ENCODE data around the gene GSTP1.
A peak's percentile ranks its signal among the peaks of the same experiment; 100 is the strongest.
"Not testable (repeated sequence)": the region's sequence is repeated elsewhere in the genome, so short reads cannot be mapped to it uniquely, and the experiment has no call there.

The GSTP1 gene

GRCh38 chr11:67576735-67577475, 6.7 kb upstream of the GSTP1 start:
- H3K9me3 Mint-ChIP-seq: no peaks in the 10 kb centered on the region
- peaks cover 30% of the 10 kb centered on the region for H3K4me1 Mint-ChIP-seq (ENCODE audit: low read depth)
- intact Hi-C loops (cut with micrococcal nuclease): no loop called here
- peaks cover 46% of the 10 kb centered on the region for H3K27me3 Mint-ChIP-seq
- no peak overlapping the region for H3K27ac Mint-ChIP-seq
- H3K4me3 Mint-ChIP-seq: no peak overlapping the region
- no peaks in the 10 kb centered on the region for H3K36me3 Mint-ChIP-seq (ENCODE audit: low read depth)

GRCh38 chr11:67577951-67578350, 5.7 kb upstream of the GSTP1 start:
- peaks cover 38% of the 10 kb centered on the region for H3K4me1 Mint-ChIP-seq (ENCODE audit: low read depth)
- H3K27ac Mint-ChIP-seq: no peak overlapping the region
- H3K4me3 Mint-ChIP-seq: no peak overlapping the region
- H3K9me3 Mint-ChIP-seq: no peaks in the 10 kb centered on the region
- intact Hi-C loops (cut with micrococcal nuclease): no loop called here
- no peaks in the 10 kb centered on the region for H3K36me3 Mint-ChIP-seq (ENCODE audit: low read depth)
- H3K27me3 Mint-ChIP-seq: peaks cover 42% of the 10 kb centered on the region

GRCh38 chr11:67581469-67581868, 2.1 kb upstream of the GSTP1 start:
- no peak overlapping the region for H3K27ac Mint-ChIP-seq
- peaks cover 22% of the 10 kb centered on the region for H3K27me3 Mint-ChIP-seq
- no peaks in the 10 kb centered on the region for H3K9me3 Mint-ChIP-seq
- H3K4me3 Mint-ChIP-seq: no peak overlapping the region
- intact Hi-C loops (cut with micrococcal nuclease): loop anchor here (5.0 to 10.0 kb wide), 2 partner anchors 36 to 227 kb away; partner anchors contain the start of gene POLD4
- peaks cover 31% of the 10 kb centered on the region for H3K36me3 Mint-ChIP-seq (ENCODE audit: low read depth)
- H3K4me1 Mint-ChIP-seq (ENCODE audit: low read depth): peaks cover 64% of the 10 kb centered on the region

- peaks cover 70% of the 10 kb centered on the region for H3K4me1 Mint-ChIP-seq (ENCODE audit: low read depth)
- no peak overlapping the region for H3K4me3 Mint-ChIP-seq
- peaks cover 17% of the 10 kb centered on the region for H3K27me3 Mint-ChIP-seq
- H3K27ac Mint-ChIP-seq: peak overlapping the region; percentile 95
- H3K36me3 Mint-ChIP-seq (ENCODE audit: low read depth): peaks cover 37% of the 10 kb centered on the region
- no peaks in the 10 kb centered on the region for H3K9me3 Mint-ChIP-seq
- intact Hi-C loops (cut with micrococcal nuclease): loop anchor here (5.0 to 10.0 kb wide), 2 partner anchors 35 to 227 kb away; partner anchors contain the start of gene POLD4
Observed at GRCh38 chr11:67582011-67582410, 1.6 kb upstream of the GSTP1 start.

- intact Hi-C loops (cut with micrococcal nuclease): loop anchor here (5.0 to 10.0 kb wide), 2 partner anchors 33 to 230 kb away; partner anchors contain the start of gene POLD4
- Mint-ChIP-seq H3K27ac (peak overlapping the region; percentile 95), H3K4me3 (peak overlapping the region; percentile 90), H3K9me3 (no peaks in the 10 kb centered on the region), H3K4me1 (ENCODE audit: low read depth) (peaks cover 85% of the 10 kb centered on the region), H3K36me3 (ENCODE audit: low read depth) (peaks cover 59% of the 10 kb centered on the region), H3K27me3 (peaks cover 9% of the 10 kb centered on the region)
Observed at GRCh38 chr11:67584205-67584880, 731 bp downstream of the GSTP1 start.

- Mint-ChIP-seq H3K4me1 (ENCODE audit: low read depth) (peaks cover 77% of the 10 kb centered on the region), H3K27me3 (peaks cover 5% of the 10 kb centered on the region), H3K36me3 (ENCODE audit: low read depth) (peaks cover 65% of the 10 kb centered on the region), H3K9me3 (no peaks in the 10 kb centered on the region), H3K4me3 (peak overlapping the region; percentile 90), H3K27ac (peak overlapping the region; percentile 95)
- intact Hi-C loops (cut with micrococcal nuclease): loop anchor here (5.0 to 10.0 kb wide), 2 partner anchors 32 to 230 kb away; partner anchors contain the start of gene POLD4
Observed at GRCh38 chr11:67584881-67585873, 1.6 kb downstream of the GSTP1 start.

- Mint-ChIP-seq H3K4me3 (peak overlapping the region; percentile 90), H3K36me3 (ENCODE audit: low read depth) (peaks cover 65% of the 10 kb centered on the region), H3K9me3 (no peaks in the 10 kb centered on the region), H3K4me1 (ENCODE audit: low read depth) (peaks cover 72% of the 10 kb centered on the region), H3K27ac (peak overlapping the region; percentile 95), H3K27me3 (peaks cover 2% of the 10 kb centered on the region)
- intact Hi-C loops (cut with micrococcal nuclease): loop anchor here (10.0 kb wide), 1 partner anchor 231 kb away; the partner anchor contains the start of gene POLD4
Observed at GRCh38 chr11:67585911-67586310, 2.3 kb downstream of the GSTP1 start.

GRCh38 chr11:67586568-67587250, 3.1 kb downstream of the GSTP1 start:
- H3K4me1 Mint-ChIP-seq (ENCODE audit: low read depth): peaks cover 69% of the 10 kb centered on the region
- H3K36me3 Mint-ChIP-seq (ENCODE audit: low read depth): peaks cover 65% of the 10 kb centered on the region
- H3K27me3 Mint-ChIP-seq: peaks cover under 1% of the 10 kb centered on the region

GRCh38 chr11:67588136-67588503, 4.5 kb downstream of the GSTP1 start:
- peaks cover 64% of the 10 kb centered on the region for H3K36me3 Mint-ChIP-seq (ENCODE audit: low read depth)

More at GRCh38 chr11:67586568-67587250, 3.1 kb downstream of the GSTP1 start:
- Mint-ChIP-seq H3K4me3 (peak overlapping the region; percentile 41), H3K27ac (peak overlapping the region; percentile 95), H3K9me3 (no peaks in the 10 kb centered on the region)
- intact Hi-C loops (cut with micrococcal nuclease): loop anchor here (10.0 kb wide), 1 partner anchor 232 kb away; the partner anchor contains the start of gene POLD4

GRCh38 chr11:67588899-67589415, 5.3 kb downstream of the GSTP1 start:
- H3K4me3 Mint-ChIP-seq, H3K27me3 Mint-ChIP-seq, H3K9me3 Mint-ChIP-seq: not testable (repeated sequence)
- Mint-ChIP-seq H3K4me1 (ENCODE audit: low read depth) (peaks cover 51% of the 10 kb centered on the region), H3K36me3 (ENCODE audit: low read depth) (peaks cover 59% of the 10 kb centered on the region), H3K27ac (peak overlapping the region; percentile 95)
- intact Hi-C loops (cut with micrococcal nuclease): loop anchor here (10.0 kb wide), 1 partner anchor 234 kb away; the partner anchor contains the start of gene POLD4

More at GRCh38 chr11:67588136-67588503, 4.5 kb downstream of the GSTP1 start:
- H3K9me3 Mint-ChIP-seq: no peaks in the 10 kb centered on the region
- peak overlapping the region; percentile 95 for H3K27ac Mint-ChIP-seq
- no peaks in the 10 kb centered on the region for H3K27me3 Mint-ChIP-seq
- peak overlapping the region; percentile 20 for H3K4me3 Mint-ChIP-seq
- intact Hi-C loops (cut with micrococcal nuclease): loop anchor here (10.0 kb wide), 1 partner anchor 233 kb away; the partner anchor contains the start of gene POLD4
- peaks cover 55% of the 10 kb centered on the region for H3K4me1 Mint-ChIP-seq (ENCODE audit: low read depth)

GRCh38 chr11:67592880-67593564, 9.4 kb downstream of the GSTP1 start:
- Mint-ChIP-seq H3K36me3 (ENCODE audit: low read depth) (peaks cover 18% of the 10 kb centered on the region), H3K27me3 (peaks cover 5% of the 10 kb centered on the region), H3K4me1 (ENCODE audit: low read depth) (peaks cover 11% of the 10 kb centered on the region), H3K9me3 (no peaks in the 10 kb centered on the region), H3K27ac (peak overlapping the region; percentile 27), H3K4me3 (no peak overlapping the region)
- intact Hi-C loops (cut with micrococcal nuclease): no loop called here

GRCh38 chr11:67593565-67593905, 9.9 kb downstream of the GSTP1 start:
- H3K36me3 Mint-ChIP-seq (ENCODE audit: low read depth): peaks cover 14% of the 10 kb centered on the region
- H3K27me3 Mint-ChIP-seq: peaks cover 10% of the 10 kb centered on the region
- intact Hi-C loops (cut with micrococcal nuclease): no loop called here
- no peaks in the 10 kb centered on the region for H3K9me3 Mint-ChIP-seq
- H3K4me1 Mint-ChIP-seq (ENCODE audit: low read depth): peaks cover 6% of the 10 kb centered on the region
- no peak overlapping the region for H3K27ac Mint-ChIP-seq
- no peak overlapping the region for H3K4me3 Mint-ChIP-seq
